Muscle of arm (tissue), 12 donors: ENCODE data around the gene PAFAH1B1. TPM values are rescaled to one million over a fixed set of nuclear protein-coding genes. Genes with fewer than 3 reads are reported as not detected.

Source experiments
- DNase-seq: peaks from one replicate; pipeline ENCODE4 v3.0.0-alpha.2; 2013
- polyA plus RNA-seq, 12 donors: library from polyadenylated mRNA; unstranded; fragments of 120-200 nt; gene quantifications; one replicate each; pipeline ENCODE4 v1.2.1, GENCODE V29; 2013; ENCODE audit not compliant: insufficient read length in 12 of 12

The PAFAH1B1 gene
- polyA plus RNA-seq, 12 donors: 70.3 to 131 (median 108) TPM; not detected in 1

GRCh38 chr17:2701161-2701995 is 107.9 kb downstream of the PAFAH1B1 start:
- DNase-seq: no peak

GRCh38 chr17:2701996-2702741 is 108.7 kb downstream of the PAFAH1B1 start:
- DNase-seq: no peak

- no peak for DNase-seq
Observed at GRCh38 chr17:2703181-2703580, 109.7 kb downstream of the PAFAH1B1 start.

- no peak for DNase-seq
Observed at GRCh38 chr17:2703606-2704005, 110.2 kb downstream of the PAFAH1B1 start.

- no peak for DNase-seq
Observed at GRCh38 chr17:2704031-2704889, 110.8 kb downstream of the PAFAH1B1 start.

GRCh38 chr17:2704890-2705248 is 111.4 kb downstream of the PAFAH1B1 start:
- DNase-seq: no peak

GRCh38 chr17:2705263-2705662 is 111.8 kb downstream of the PAFAH1B1 start:
- DNase-seq: no peak

- no peak for DNase-seq
Observed at GRCh38 chr17:2705888-2706795, 112.7 kb downstream of the PAFAH1B1 start.

GRCh38 chr17:2706911-2707510 is 113.6 kb downstream of the PAFAH1B1 start:
- no peak for DNase-seq

GRCh38 chr17:2707721-2708584 is 114.5 kb downstream of the PAFAH1B1 start:
- no peak for DNase-seq

GRCh38 chr17:2708585-2709182 is 115.2 kb downstream of the PAFAH1B1 start:
- no peak for DNase-seq

- no peak for DNase-seq
Observed at GRCh38 chr17:2709183-2709661, 115.8 kb downstream of the PAFAH1B1 start.

- DNase-seq: no peak
Observed at GRCh38 chr17:2710071-2710802, 116.8 kb downstream of the PAFAH1B1 start.

GRCh38 chr17:2710803-2711607 is 117.6 kb downstream of the PAFAH1B1 start:
- DNase-seq: no peak

GRCh38 chr17:2711608-2712299 is 118.3 kb downstream of the PAFAH1B1 start, which contains the start of gene CLUH:
TSS of gene CLUH (minus strand) at chr17:2711764. CDS start at chr17:2711661, 103 bp downstream.
- DNase-seq: peak; percentile 97

- no peak for DNase-seq
Observed at GRCh38 chr17:2712300-2713043, 119.0 kb downstream of the PAFAH1B1 start.
